SK-N-SH (cell line): Measurements from ENCODE around the gene TXLNA. TPM values are rescaled to one million over a fixed set of nuclear protein-coding genes. Genes with fewer than 3 reads are reported as not detected.

Experiments
- CTCF ChIA-PET: fragments of 300-600, 350-600 bp; formaldehyde crosslinking; extraction: SDS; loops from one replicate; lab custom pipeline; 2021; lab: Yijun Ruan, JAX
- POLR2A ChIA-PET: fragments of 350-600 bp; sonication (Branson Sonifier 250); formaldehyde crosslinking; extraction: SDS; loops from one replicate; lab custom pipeline; 2020; ENCODE audit warnings: antibody characterized with exemption, inconsistent platforms; lab: Yijun Ruan, JAX
- DNase-seq: peaks from one replicate; pipeline ENCODE4 v3.0.0; 2012
- H2AFZ ChIP-seq: fragments of 200-600 bp; sonication (generic); 2 replicates; pipeline ENCODE4 v1.8.1; 2016; ENCODE audit warnings: antibody characterized with exemption, mild to moderate bottlenecking, low read depth
- H3F3A ChIP-seq: fragments of 200-600 bp; sonication (generic); replicated peaks from 2 replicates; pipeline ENCODE3; 2016; ENCODE audit warnings: antibody characterized with exemption, mild to moderate bottlenecking; ENCODE audit not compliant: insufficient read depth
- H3K27ac ChIP-seq, 2 experiments: fragments of 200-500 bp in 1 of 2; fragments of 200-600 bp in 1 of 2; sonication (Bioruptor generic) in 1 of 2; sonication (generic), shearing (Covaris generic) in 1 of 2; 2 replicates each; pipeline versions ENCODE4 v1.5.1 to v1.6.1; 2014 to 2016; ENCODE audit warnings: low read depth in 2 of 2, inconsistent platforms in 1 of 2, low read length in 1 of 2, mild to moderate bottlenecking in 1 of 2, mixed read lengths in 1 of 2
- H3K27me3 ChIP-seq: fragments of 200-600 bp; sonication (generic), shearing (Covaris generic); 2 replicates; pipeline ENCODE4 v1.6.1; 2016; ENCODE audit warnings: mixed run types; ENCODE audit not compliant: insufficient read depth
- H3K36me3 ChIP-seq, 2 experiments: fragments of 200-500 bp in 1 of 2; fragments of 200-600 bp in 1 of 2; sonication (Bioruptor generic) in 1 of 2; sonication (generic) in 1 of 2; replicated peaks in 1 of 2; 2 replicates each; pipeline versions ENCODE3 to v1.5.1; 2014 to 2016; ENCODE audit warnings: low read length in 1 of 2, mild to moderate bottlenecking in 1 of 2; ENCODE audit not compliant: insufficient read depth in 2 of 2, control insufficient read depth in 1 of 2
- H3K4me1 ChIP-seq, 2 experiments: fragments of 200-500 bp in 1 of 2; fragments of 200-600 bp in 1 of 2; sonication (Bioruptor generic) in 1 of 2; sonication (generic), shearing (Covaris generic) in 1 of 2; 2 replicates each; pipeline versions ENCODE4 v1.5.1 to v1.6.1; 2014 to 2016; ENCODE audit warnings: low read depth in 1 of 2, low read length in 1 of 2, mixed run types in 1 of 2; ENCODE audit not compliant: insufficient read depth in 2 of 2, control insufficient read depth in 1 of 2
- H3K4me2 ChIP-seq: fragments of 200-600 bp; sonication (generic), shearing (Covaris generic); 2 replicates; pipeline ENCODE4 v1.6.1; 2017; ENCODE audit warnings: mixed run types
- H3K4me3 ChIP-seq, 2 experiments: fragments of 200-500 bp in 1 of 2; fragments of 200-600 bp in 1 of 2; sonication (Bioruptor generic) in 1 of 2; sonication (generic), shearing (Covaris generic) in 1 of 2; 2 replicates each; pipeline versions ENCODE4 v1.5.1 to v1.8.1; 2014 to 2016; ENCODE audit warnings: low read depth in 2 of 2, inconsistent platforms in 1 of 2, low read length in 1 of 2, mild to moderate bottlenecking in 1 of 2, mixed read lengths in 1 of 2, moderate library complexity in 1 of 2
- H3K79me2 ChIP-seq: fragments of 200-600 bp; sonication (generic); 2 replicates; pipeline ENCODE4 v1.8.1; 2017; ENCODE audit warnings: mild to moderate bottlenecking; ENCODE audit not compliant: insufficient read depth
- H3K9ac ChIP-seq: fragments of 200-600 bp; sonication (generic); 2 replicates; pipeline ENCODE4 v1.6.1; 2017; ENCODE audit warnings: mixed run types
- H3K9me2 ChIP-seq: fragments of 200-600 bp; sonication (generic); 2 replicates; pipeline ENCODE4 v1.6.1; 2017; ENCODE audit warnings: mixed run types
- H3K9me3 ChIP-seq: fragments of 200-600 bp; sonication (generic); 2 replicates; pipeline ENCODE4 v1.6.1; 2017; ENCODE audit warnings: mixed run types, mild to moderate bottlenecking, moderate library complexity
- H4K20me1 ChIP-seq: fragments of 200-600 bp; sonication (generic); 2 replicates; pipeline ENCODE4 v1.6.1; 2017; ENCODE audit warnings: mild to moderate bottlenecking, mixed run types; ENCODE audit not compliant: insufficient read depth
- CTCF ChIP-seq: fragments of 200-600 bp; sonication (generic); IDR thresholded peaks from 2 replicates; pipeline ENCODE4 v1.6.1; 2017; ENCODE audit warnings: antibody characterized with exemption, mild to moderate bottlenecking, moderate library complexity
- ELF1 ChIP-seq: IDR thresholded peaks from 2 replicates; pipeline ENCODE4 v1.4.0; 2012
- EZH2phosphoT487 ChIP-seq: fragments of 200-600 bp; sonication (generic); IDR thresholded peaks from 2 replicates; pipeline ENCODE4 v1.6.1; 2017; ENCODE audit warnings: low read depth, mixed run types, mild to moderate bottlenecking, antibody characterized with exemption, moderate library complexity, borderline replicate concordance
- FOXJ3 ChIP-seq: sonication (generic); formaldehyde crosslinking; IDR thresholded peaks from 2 replicates; pipeline ENCODE4 v1.5.1; 2020; ENCODE audit warnings: mild to moderate bottlenecking, missing genetic modification reagents
- GATA2 ChIP-seq: sonication (generic); formaldehyde crosslinking; IDR thresholded peaks from 2 replicates; pipeline ENCODE4 v1.5.0; 2020; ENCODE audit warnings: mild to moderate bottlenecking, missing genetic modification reagents
- MXI1 ChIP-seq: IDR thresholded peaks from 2 replicates; pipeline ENCODE4 v1.6.1; 2012; ENCODE audit warnings: mild to moderate bottlenecking, low read depth, low read length, improper control_type of control experiment
- PBX3 ChIP-seq: IDR thresholded peaks from 2 replicates; pipeline ENCODE4; 2012
- POLR2AphosphoS5 ChIP-seq: IDR thresholded peaks from 2 replicates; pipeline ENCODE4 v1.6.1; 2012; ENCODE audit warnings: low read depth, low read length
- RAD21 ChIP-seq: IDR thresholded peaks from 2 replicates; pipeline ENCODE4 v1.6.1; 2012; ENCODE audit warnings: mild to moderate bottlenecking, low read length
- SIN3A ChIP-seq: IDR thresholded peaks from 2 replicates; pipeline ENCODE4 v1.6.1; 2012; ENCODE audit warnings: low read depth, mild to moderate bottlenecking, low read length, moderate library complexity, borderline replicate concordance
- WGBS: methylation state at CpG from one replicate; pipeline ENCODE4 v1.1.6; 2017; ENCODE audit warnings: low lambda C conversion rate; 5-methylcytosine and 5-hydroxymethylcytosine counted together
- polyA plus RNA-seq, 3 experiments: library from polyadenylated mRNA; depleted of rRNA; stranded (reverse); fragments of >200 nt; gene quantifications; 2 replicates each; pipeline ENCODE4 v1.2.3, GENCODE V29; 2012
- TF ChIP-seq, protein P1 (sequence below): IDR thresholded peaks from 2 replicates; pipeline ENCODE4 v1.4.0; 2012; ENCODE audit warnings: low read depth, borderline replicate concordance

Gene TXLNA
- polyA plus RNA-seq, 1 of the 3 experiments (the other 2 are of a cell fraction) = 26.4 TPM

DNA sequence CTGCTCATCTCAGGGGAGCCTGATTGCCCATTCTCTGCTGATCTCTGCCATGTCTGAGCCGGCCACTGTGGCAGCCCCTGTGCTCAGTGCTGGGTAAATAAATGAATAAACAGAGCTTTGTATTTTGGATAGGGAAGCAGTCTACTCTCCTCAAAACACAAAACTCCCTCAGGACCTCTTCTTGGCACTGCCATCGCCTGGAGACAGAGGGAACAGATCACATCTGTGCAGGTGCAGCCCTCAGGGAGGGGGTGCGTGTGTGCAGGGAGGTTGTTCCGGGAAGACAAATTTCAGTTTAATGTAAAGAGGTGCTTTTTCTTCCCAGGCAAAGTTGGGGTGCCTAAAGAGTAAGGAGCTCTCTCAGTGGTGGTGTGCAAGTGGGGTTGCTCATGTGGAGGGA lies 59.9 kb downstream of the TXLNA start (continued):
- TF ChIP-seq FOXJ3 (CRISPR knock-in tag) (no peak), GATA2 (CRISPR knock-in tag) (no peak), EZH2phosphoT487 (no peak), SIN3A (no peak), PBX3 (no peak), ELF1 (no peak)

- H3K36me3 ChIP-seq = no peaks in the 10 kb centered on the region
- no peak for TF ChIP-seq ELF1
- TF ChIP-seq, all 33 proteins: peak for 0
- peaks cover 33% of the 10 kb centered on the region for H3F3A ChIP-seq
- POLR2A ChIA-PET = interaction anchor here (0.6 to 2.1 kb wide), 5 partner anchors 11 to 96 kb away, joined by 4 to 14 read pairs (median 5); partner anchors contain the start of gene MARCKSL1
- CTCF ChIA-PET = interaction anchor here (1.0 to 3.7 kb wide), 9 partner anchors 8 to 97 kb away, joined by 3 to 24 read pairs (median 5); partner anchors contain the start of genes EIF3I, FAM167B, HDAC1 and MARCKSL1
- 0 out of 2 replicates have a peak overlapping the region, but pooled peaks have one; percentile 83 for H3K4me2 ChIP-seq
- H4K20me1 ChIP-seq = no peaks in the 10 kb centered on the region
- H3K27ac ChIP-seq = no peak overlapping the region
- H3K79me2 ChIP-seq = no peaks in the 10 kb centered on the region
- H3K9me3 ChIP-seq = no peaks in the 10 kb centered on the region
- peak overlapping the region in 1 of 2 experiments; percentile 51; a peak in 2 of 4 replicates for H3K4me3 ChIP-seq
- H3K9ac ChIP-seq = no peak overlapping the region
- H3K4me1 ChIP-seq = peaks cover 12 to 13% of the 10 kb centered on the region in 2 experiments; a peak in 2 of 4 replicates
- H3K27me3 ChIP-seq = no peaks in the 10 kb centered on the region
- H3K9me2 ChIP-seq = no peaks in the 10 kb centered on the region
- H2AFZ ChIP-seq = no peak overlapping the region
- DNase-seq = no peak
- 99% methylated on average over 10 of the region's 20 CpGs for WGBS
Observed at GRCh38 chr1:32239790-32240139, 60.3 kb downstream of the TXLNA start.

GRCh38 chr1:32240140-32240951 lies 60.9 kb downstream of the TXLNA start:
- Histone ChIP-seq H3K79me2 (no peaks in the 10 kb centered on the region), H3K9me2 (no peaks in the 10 kb centered on the region), H2AFZ (peak overlapping the region; percentile 89; the same call in 1 of the 2 replicates), H3K9me3 (no peaks in the 10 kb centered on the region), H3K27me3 (no peaks in the 10 kb centered on the region), H3K4me2 (peak overlapping the region; percentile 83), H3K4me1 (peaks cover 12 to 13% of the 10 kb centered on the region in 2 experiments; a peak in 2 of 4 replicates), H3K9ac (peak overlapping the region; percentile 25; the same call in 1 of the 2 replicates), H3K4me3 (peak overlapping the region; percentile 51 to 57), H4K20me1 (no peaks in the 10 kb centered on the region), H3K36me3 (no peaks in the 10 kb centered on the region), H3F3A (peaks cover 27% of the 10 kb centered on the region), H3K27ac (no peak overlapping the region; a peak in 1 of 4 replicates)
- DNase-seq = peak; percentile 89
- CTCF ChIA-PET = interaction anchor here (0.7 to 3.7 kb wide), 16 partner anchors 8 to 214 kb away, joined by 3 to 24 read pairs (median 4); partner anchors contain the start of genes EIF3I, FAM167B, HDAC1 and MARCKSL1
- peak; percentile 34; the same call in 1 of the 2 replicates for TF ChIP-seq POLR2AphosphoS5
- TF ChIP-seq MXI1 = peak; percentile 22; the same call in 1 of the 2 replicates
- TF ChIP-seq RAD21 = peak; percentile 27
- TF ChIP-seq CTCF = peak; percentile 24
- TF ChIP-seq, protein P1, sequence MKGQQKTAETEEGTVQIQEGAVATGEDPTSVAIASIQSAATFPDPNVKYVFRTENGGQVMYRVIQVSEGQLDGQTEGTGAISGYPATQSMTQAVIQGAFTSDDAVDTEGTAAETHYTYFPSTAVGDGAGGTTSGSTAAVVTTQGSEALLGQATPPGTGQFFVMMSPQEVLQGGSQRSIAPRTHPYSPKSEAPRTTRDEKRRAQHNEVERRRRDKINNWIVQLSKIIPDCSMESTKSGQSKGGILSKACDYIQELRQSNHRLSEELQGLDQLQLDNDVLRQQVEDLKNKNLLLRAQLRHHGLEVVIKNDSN = no peak
- WGBS = 24% methylated on average over 32 of the region's 62 CpGs
- POLR2A ChIA-PET = interaction anchor here (0.5 to 2.1 kb wide), 8 partner anchors 11 to 95 kb away, joined by 3 to 14 read pairs (median 4); partner anchors contain the start of gene MARCKSL1
